KOPT-K1 (cell line): Measurements from ENCODE around the gene PLCB1.

Source experiments
- H3K27ac ChIP-seq: fragments of 200-600 bp; sonication (generic); 2 replicates; pipeline ENCODE4 v1.5.1; 2016; ENCODE audit warnings: antibody characterized with exemption, mild to moderate bottlenecking, low read depth, low read length; ENCODE audit not compliant: poor library complexity, severe bottlenecking
- H3K36me3 ChIP-seq: fragments of 200-600 bp; sonication (generic); 2 replicates; pipeline ENCODE4 v1.5.1; 2017; ENCODE audit warnings: antibody characterized with exemption, mild to moderate bottlenecking, low read length, moderate library complexity; ENCODE audit not compliant: insufficient read depth
- H3K9me3 ChIP-seq: fragments of 200-600 bp; sonication (generic); 2 replicates; pipeline ENCODE4 v1.5.1; 2017; ENCODE audit warnings: antibody characterized with exemption, low read length, mild to moderate bottlenecking; ENCODE audit not compliant: insufficient read depth, poor library complexity, severe bottlenecking

PLCB1 gene

DNA sequence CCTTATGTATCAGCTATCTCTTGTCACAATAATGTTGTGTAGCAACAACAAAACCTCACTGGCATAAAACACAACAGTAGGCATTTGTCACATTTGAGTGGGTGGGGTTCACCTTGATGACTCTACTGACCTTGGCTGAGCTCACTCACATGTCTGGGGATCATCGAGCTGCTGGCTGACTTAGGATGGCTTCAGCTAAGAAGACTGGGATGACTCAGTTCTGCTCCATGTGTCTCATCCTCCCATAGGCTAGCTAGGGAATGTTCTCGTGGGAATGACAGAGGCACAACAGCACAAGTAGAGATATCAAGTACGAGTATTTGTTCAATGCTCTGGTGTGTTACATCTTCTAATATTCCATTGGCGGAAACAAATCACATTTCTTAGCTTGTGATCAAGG, 167.9 kb downstream of the PLCB1 start:
- Histone ChIP-seq H3K27ac (no peak overlapping the region), H3K9me3 (no peaks in the 10 kb centered on the region), H3K36me3 (no peaks in the 10 kb centered on the region)

DNA sequence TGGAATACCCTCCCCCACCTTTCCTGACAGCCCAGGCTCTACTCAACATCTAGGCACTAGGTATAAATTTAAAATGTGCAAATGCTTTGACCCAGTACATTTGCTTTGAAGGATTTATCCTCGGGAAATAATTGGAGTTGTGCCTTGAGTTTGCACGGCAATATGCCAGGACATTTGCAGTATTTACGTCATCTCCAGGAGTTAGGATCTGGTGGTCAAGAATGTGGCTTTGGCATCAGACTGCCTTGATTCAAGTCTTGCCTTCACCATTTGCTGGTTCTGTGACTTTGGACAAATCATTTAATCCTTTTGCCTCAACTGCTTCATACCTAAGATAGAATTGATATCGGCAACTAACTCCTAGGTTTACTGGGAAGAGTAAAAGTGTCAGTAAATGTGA, 169.6 kb downstream of the PLCB1 start:
- H3K36me3 ChIP-seq = no peaks in the 10 kb centered on the region
- H3K9me3 ChIP-seq = no peaks in the 10 kb centered on the region
- H3K27ac ChIP-seq = no peak overlapping the region

DNA sequence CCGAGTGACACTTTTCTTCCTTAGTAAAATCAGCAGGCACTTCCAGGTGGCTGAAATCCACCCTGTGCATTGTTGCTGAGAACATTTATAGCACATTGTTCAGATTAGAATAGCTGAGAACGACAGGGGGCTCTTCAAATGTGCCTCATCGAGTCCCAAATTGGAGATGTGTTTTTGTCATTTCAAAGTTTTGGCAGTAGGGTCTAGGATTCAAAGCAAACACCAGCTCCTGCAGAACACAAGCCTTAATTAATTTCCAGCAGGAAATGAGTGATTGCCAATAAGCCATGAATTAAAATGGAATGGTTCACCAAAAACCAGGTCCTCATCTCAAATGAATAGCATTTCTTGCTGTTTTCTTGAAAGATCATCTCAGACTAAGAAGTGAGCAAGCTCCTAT, 171.6 kb downstream of the PLCB1 start:
- H3K36me3 ChIP-seq = no peaks in the 10 kb centered on the region

DNA sequence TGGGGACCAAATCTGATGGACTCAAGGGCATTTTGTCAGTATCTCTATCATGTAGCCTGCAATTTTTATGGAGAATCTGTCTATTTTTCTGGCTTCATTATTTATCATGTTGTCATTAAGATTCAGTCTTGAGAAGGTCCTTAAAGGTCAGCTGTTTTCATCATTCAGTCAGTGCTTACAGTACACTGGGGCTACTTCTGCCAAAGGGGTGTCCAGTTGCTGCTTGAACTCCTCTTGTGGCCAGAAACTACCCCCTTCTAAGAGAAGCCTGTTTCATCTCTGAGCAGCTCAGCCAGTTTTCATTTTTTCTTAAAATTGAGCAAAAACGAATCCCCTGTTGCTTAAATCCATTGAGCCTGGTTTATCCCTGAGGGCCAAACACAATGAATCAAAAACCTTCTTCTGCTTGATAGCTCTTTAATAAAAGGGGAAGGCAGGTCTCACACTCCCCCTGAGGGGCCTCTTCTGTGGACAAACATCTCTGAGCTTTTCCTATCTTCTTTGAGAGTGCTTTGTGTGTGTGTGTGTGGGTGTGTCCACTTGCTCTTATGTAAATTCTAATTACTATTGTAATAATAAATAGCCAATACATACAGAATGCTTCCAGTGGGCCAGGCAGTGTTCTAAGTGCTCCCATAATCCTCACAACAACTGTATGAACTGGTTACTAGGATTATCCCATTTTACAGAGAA, 172.2 kb downstream of the PLCB1 start:
- H3K27ac ChIP-seq = no peak overlapping the region
- no peaks in the 10 kb centered on the region for H3K9me3 ChIP-seq
- H3K36me3 ChIP-seq = no peaks in the 10 kb centered on the region

More for the DNA sequence above, 171.6 kb downstream of the PLCB1 start:
- no peak overlapping the region for H3K27ac ChIP-seq
- H3K9me3 ChIP-seq = no peaks in the 10 kb centered on the region

DNA sequence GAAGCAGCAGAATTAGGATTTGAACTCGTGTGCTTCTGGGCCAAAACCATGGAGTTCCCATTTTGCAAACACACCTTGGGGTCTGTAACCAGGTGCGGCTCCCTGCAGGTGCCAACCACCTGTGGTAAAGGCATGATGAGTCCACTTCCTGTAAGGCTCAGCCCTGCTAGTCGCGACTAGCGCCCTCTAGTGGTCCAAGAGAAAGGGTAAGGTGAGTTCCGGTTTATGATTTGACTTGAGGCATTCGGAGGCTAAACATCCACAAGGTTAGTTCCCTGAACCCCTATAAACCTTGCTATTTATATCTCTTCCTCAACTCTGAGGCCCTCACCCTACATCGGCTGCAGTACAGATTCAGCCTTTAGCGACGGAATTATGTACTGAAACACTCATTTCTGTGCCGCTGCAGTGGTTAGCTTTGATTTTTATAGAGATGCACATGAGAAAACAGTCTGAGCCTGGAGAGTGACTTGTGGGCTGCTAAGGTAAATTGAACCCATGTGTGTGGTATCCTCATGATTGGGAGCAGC, 173.4 kb downstream of the PLCB1 start:
- H3K36me3 ChIP-seq = no peaks in the 10 kb centered on the region
- H3K9me3 ChIP-seq = no peaks in the 10 kb centered on the region
- no peak overlapping the region for H3K27ac ChIP-seq

DNA sequence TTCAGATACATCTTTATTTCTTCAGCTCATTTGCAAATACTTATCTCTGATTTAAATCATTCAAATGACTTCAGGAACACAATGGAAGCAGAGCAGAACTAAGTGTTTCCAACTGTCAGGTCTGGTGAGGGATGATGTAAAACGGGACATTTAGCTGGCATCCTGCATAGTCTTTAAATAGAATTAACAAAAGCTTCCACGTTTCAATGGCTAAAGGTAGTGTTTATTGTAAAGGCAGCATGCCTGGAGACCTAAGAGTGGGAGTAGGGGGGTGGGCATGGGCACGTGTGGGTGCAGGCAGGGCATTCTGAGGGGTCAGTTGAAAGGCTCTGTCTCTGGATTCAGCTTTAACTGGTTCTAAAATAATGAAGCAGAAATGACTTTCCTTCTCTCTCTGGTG, 174.9 kb downstream of the PLCB1 start:
- Histone ChIP-seq H3K36me3 (no peaks in the 10 kb centered on the region), H3K27ac (no peak overlapping the region), H3K9me3 (no peaks in the 10 kb centered on the region)

DNA sequence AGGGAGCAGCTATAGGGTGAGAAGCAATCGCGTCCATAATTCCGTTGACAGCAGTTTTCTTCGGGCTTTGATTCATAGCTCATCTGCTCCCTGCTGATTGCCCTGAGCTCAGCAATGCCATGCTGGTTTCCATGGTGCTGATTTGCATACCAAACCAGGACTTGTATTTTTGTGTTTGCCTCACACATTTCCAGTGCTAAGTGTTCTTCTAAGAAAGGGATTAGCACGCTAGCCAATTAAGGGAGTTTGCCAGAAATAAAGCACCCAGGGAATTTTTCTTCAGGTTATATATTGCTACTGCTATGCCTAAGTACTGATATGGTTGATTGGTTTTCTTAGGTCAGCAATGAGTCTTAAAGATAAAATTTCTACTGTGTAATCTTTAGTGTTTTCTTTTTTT, 177.6 kb downstream of the PLCB1 start:
- H3K27ac ChIP-seq = no peak overlapping the region
- H3K36me3 ChIP-seq = no peaks in the 10 kb centered on the region
- no peaks in the 10 kb centered on the region for H3K9me3 ChIP-seq

DNA sequence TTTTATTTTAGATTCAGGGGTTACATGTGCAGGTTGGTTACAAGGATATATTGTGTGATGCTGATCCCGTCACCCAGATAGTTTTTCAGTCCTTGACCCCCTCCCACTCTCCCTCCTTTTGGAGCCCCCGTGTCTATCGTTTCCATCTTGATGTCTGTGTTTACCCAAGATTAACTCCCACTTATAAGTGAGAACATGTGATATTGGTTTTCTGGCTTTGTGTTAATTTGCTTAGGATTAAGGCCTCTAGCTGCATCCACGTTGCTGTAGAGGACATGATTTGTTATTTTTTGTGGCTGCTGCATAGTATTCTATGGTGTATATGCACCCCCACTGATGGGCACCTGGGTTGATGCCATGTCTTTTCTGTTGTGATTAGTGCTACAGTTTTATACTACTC, 178.6 kb downstream of the PLCB1 start:
- H3K27ac ChIP-seq = no peak overlapping the region
- no peaks in the 10 kb centered on the region for H3K9me3 ChIP-seq
- no peaks in the 10 kb centered on the region for H3K36me3 ChIP-seq

DNA sequence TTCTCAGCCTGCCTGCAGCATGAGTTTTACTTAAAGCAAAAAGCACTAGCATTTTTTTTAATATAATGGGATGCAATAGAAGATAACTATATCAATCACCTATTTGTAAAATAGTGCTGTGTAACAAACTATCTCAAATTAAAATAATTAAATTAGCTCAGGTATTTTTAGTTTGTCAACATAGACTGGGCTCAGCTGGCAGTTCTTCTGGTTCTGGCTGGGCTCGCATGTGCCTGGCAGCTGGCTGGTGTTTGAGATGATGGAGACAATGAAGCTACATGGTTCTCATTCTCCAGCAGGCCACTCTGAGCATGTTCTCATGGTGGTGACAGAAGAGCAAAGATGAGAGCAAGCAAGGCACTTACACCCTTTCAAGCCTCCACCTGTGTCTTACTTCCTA, 181.0 kb downstream of the PLCB1 start:
- H3K36me3 ChIP-seq = no peaks in the 10 kb centered on the region
- H3K27ac ChIP-seq = no peak overlapping the region
- no peaks in the 10 kb centered on the region for H3K9me3 ChIP-seq

DNA sequence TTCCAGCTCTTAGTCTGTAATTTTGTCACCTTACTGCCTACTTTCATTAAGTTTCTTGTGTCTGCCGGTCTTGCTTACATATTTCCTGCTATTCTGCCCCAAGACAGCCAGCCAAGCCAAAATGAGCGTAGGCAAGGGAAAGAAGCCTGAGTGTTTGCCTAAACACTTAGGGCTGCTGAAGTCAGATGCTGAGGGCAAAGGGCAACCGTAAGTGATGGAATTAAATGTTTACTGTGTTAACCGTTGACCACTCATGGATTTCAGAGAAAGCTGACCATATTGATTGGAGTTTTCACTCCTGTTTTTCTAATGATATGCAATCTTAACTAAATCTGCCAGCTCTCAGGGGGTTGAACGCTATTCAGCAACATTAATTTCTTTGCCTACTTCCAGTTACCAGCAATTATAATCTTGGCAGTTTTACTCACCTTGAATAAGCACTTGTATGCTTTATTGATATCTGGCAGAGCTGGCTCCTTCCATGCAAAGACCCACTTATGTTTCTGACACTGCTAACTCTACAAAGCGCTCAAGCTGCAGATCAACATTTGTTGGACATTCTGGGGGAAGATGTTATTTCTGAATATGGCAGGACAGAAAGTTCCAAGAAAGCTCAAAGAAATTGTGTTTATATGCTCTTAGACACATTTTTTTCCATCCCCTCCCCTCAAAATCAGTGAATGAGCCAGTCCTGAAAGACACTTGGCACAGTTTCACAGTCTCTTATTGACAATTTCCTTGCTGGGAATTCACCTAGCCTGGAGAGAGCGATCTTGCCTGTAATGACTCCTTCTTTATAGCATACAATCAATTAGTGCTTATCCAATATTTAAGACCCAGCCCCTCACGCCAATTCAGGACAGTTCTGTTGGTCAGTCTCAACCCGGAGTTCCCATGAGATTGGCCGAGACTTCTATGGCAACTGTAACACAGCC, 183.8 kb downstream of the PLCB1 start:
- H3K36me3 ChIP-seq = no peaks in the 10 kb centered on the region
- no peaks in the 10 kb centered on the region for H3K9me3 ChIP-seq
- H3K27ac ChIP-seq = no peak overlapping the region

DNA sequence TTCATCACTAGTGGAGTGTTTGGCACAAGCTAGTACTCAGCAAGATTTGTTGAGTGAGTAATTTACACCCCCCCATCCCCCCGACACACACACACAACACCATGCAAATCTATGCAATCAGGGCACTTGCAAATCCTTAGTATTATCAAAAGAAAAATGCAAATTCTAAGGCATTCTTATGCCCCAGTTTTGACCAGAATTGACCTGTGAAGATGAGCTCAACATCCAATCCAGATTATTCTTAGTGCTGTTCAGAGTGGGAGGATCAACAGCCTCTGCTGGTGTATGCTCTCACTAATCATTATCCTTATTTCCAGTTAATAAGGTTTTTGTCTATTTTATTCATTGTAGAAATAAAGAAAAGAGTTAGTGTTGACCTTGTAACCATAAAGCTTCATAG, 185.4 kb downstream of the PLCB1 start:
- Histone ChIP-seq H3K9me3 (no peaks in the 10 kb centered on the region), H3K36me3 (no peaks in the 10 kb centered on the region), H3K27ac (no peak overlapping the region)

DNA sequence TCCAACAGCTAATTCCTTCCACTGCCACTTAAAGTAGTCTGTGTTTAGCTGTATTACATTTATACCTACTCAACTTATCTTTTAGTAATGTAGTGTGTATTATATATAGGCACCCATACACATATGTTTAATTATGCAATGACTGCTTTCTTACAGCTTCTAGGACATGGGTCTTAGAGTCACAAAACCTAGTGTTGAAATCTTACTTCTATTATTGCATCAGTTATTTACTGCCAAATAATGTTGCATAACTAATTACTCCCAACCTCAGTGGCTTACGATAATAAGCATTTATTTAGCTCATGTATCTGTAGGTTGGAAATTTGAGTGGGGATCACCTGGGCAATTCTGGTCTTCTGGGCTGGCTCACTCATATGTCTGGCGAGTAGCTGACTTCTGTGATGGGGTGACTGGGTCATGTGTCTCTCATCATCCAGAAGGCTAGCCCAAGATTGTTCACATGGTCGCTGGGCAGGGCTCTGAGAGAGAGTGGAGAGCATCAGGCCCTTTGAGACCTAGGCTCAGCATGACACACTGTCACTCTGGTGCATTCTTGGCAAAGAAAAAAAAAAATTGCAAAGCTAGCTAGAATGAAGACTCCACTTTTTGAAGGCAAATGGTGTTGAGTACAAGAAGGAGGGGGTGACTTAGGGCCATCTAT, 187.0 kb downstream of the PLCB1 start:
- Histone ChIP-seq H3K9me3 (no peaks in the 10 kb centered on the region), H3K27ac (no peak overlapping the region), H3K36me3 (no peaks in the 10 kb centered on the region)

DNA sequence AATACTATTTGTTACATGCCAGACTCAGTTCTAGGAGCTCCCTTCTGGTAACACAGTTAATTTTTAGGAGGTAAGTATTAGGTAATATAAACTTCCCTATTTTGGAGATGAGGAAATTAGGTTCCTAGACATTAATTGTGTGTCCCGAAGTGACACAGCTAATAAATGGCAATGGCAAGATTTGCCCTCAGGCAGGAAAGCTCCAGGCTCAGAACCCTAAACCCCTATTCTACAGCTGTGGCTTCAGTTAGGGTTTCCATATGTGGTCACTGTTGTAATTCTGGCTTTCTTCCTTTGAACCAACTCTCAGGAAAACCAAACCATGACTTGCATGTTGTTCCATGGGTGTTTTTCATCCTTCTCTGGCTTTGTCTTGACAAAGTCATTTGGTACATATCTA, 188.2 kb downstream of the PLCB1 start:
- Histone ChIP-seq H3K36me3 (no peaks in the 10 kb centered on the region), H3K27ac (no peak overlapping the region), H3K9me3 (no peaks in the 10 kb centered on the region)

DNA sequence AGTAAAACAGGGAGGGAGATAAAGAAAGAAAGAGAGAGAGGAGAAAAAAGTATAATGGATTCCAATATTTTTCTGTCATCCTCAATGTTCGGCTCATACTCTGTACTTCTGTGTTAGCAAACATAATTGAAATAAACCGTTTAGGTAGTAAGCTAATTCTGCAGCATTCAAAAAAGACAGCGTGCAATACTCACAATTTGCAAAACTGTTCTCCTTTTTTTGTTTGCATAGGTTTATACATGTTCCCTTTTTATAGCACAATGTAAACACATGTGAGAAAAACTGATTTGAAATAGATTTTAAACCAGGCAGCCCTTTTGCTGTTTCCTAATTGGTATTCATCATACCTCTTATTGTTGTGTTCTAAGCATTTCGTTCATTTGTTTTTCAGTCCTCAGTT, 188.9 kb downstream of the PLCB1 start:
- H3K9me3 ChIP-seq = no peaks in the 10 kb centered on the region
- no peaks in the 10 kb centered on the region for H3K36me3 ChIP-seq
- no peak overlapping the region for H3K27ac ChIP-seq

DNA sequence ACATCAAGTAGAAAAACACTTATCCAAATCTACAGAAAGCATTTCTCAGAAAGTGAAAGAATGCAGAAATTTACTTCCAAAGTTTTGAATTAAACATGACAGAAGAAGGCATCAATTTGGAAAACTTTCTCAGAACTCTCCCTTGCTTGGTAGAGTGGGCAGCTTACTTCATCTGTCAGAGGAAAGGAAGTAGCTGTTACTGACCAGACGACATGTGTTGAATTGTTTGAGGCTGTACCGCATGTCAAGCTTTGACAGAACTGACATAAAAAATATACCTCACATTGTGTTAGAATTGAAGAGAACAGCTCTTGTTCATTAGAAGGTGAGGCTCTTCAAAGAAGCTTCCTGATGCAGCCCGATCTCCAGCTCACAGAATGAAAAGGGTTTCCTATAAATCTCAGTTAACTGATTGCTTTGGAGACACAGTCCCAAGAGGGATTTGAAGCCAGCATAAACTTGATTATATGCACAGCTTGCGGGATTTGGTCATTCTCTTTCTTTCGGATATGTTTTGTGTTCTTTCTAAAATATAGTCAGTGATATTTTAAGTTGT, 190.7 kb downstream of the PLCB1 start:
- H3K36me3 ChIP-seq = no peaks in the 10 kb centered on the region
- no peaks in the 10 kb centered on the region for H3K9me3 ChIP-seq
- H3K27ac ChIP-seq = no peak overlapping the region
